Activated CD8-positive, alpha-beta memory T cell treated with anti-CD3 and anti-CD28 coated beads, Interleukin-2, amount 10 ng/mL, durations not matched to agents 7 days and 5 days (primary cell): Measurements from ENCODE around the gene CLMN. TPM values are rescaled to one million over a fixed set of nuclear protein-coding genes. Genes with fewer than 3 reads are reported as not detected.
A peak's percentile ranks its signal among the peaks of the same experiment; 100 is the strongest.

Source experiments
- ATAC-seq: fragments of 150-1000 bp; cut with Tn5 transposase; one replicate; pipeline ENCODE4 v1.10.0; 2021; ENCODE audit warnings: moderate library complexity
- CTCF ChIA-PET: fragments of 350-600 bp; sonication (Branson Sonifier 250); formaldehyde crosslinking; loops from one replicate; lab custom pipeline; 2021; ENCODE audit warnings: antibody characterized with exemption; lab: Charles Lee
- DNase-seq: peaks from one replicate; pipeline ENCODE4 v3.0.0-alpha.2; 2020
- H3K27ac Mint-ChIP-seq: one replicate; pipeline ENCODE4 v1.8.0; 2021; ENCODE audit warnings: mild to moderate bottlenecking, mixed read lengths
- H3K27me3 Mint-ChIP-seq: one replicate; pipeline ENCODE4 v1.8.0; 2021; ENCODE audit warnings: mixed read lengths
- H3K36me3 Mint-ChIP-seq: one replicate; pipeline ENCODE4 v1.8.0; 2021; ENCODE audit warnings: mild to moderate bottlenecking, mixed read lengths
- H3K4me1 Mint-ChIP-seq: one replicate; pipeline ENCODE4 v1.8.0; 2021; ENCODE audit warnings: mixed read lengths
- H3K4me3 Mint-ChIP-seq: one replicate; pipeline ENCODE4 v1.8.0; 2021; ENCODE audit warnings: mild to moderate bottlenecking, moderate library complexity, mixed read lengths
- H3K9me3 Mint-ChIP-seq: one replicate; pipeline ENCODE4 v1.8.0; 2022; ENCODE audit warnings: low read depth, mixed read lengths
- total RNA-seq, 2 experiments: library from RNA; stranded (reverse); gene quantifications; one replicate each; pipeline ENCODE4 v1.2.3, GENCODE V29; 2021

CLMN gene
- total RNA-seq, 2 experiments from 2014 or later, result 0.42 to 0.91 TPM

DNA sequence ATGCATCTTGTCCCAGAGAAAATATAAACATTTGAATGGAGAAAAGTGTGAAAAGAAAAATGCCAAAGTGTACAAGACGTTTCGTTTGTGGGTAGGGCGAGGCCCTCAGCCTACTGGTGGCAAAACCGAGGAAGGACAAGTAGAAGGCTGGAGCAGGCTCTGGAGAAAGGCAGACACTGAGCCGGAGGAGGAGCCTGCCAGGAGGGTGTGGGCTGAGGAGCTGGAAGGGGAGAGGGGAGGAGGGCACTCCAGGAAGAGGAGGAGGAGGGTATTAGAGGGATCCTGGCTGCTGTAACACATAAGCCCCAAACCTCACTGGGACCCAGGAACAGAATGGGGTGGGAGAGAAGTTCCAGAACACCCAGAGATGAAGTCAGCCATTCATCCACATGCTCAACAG lies 47.7 kb downstream of the CLMN start:
- DNase-seq, result no peak
- no peak overlapping the region for H3K4me3 Mint-ChIP-seq
- ATAC-seq, result no peak
- peaks cover 12% of the 10 kb centered on the region for H3K4me1 Mint-ChIP-seq
- H3K27me3 Mint-ChIP-seq, result peaks cover 22% of the 10 kb centered on the region
- no peak overlapping the region for H3K27ac Mint-ChIP-seq
- H3K36me3 Mint-ChIP-seq, result peaks cover 2% of the 10 kb centered on the region
- H3K9me3 Mint-ChIP-seq, result no peaks in the 10 kb centered on the region
- CTCF ChIA-PET, result no interaction called here

DNA sequence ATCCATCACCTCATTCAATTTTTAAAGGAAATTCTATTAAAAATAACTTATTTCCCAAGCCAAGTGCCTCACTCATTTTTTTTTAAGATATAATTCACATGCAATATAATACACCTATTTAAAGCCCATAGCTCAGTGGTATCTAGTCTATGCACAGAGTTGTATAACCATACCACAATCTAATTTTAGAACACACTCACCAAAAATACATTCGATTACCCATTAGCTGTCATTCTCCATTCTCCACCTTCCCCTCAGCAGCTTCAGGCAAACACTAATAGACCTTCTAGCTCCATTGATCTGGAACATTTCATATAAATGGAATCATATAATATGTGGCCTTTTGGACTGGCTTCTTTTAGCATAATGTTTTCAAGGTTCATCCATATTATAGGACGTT lies 49.5 kb downstream of the CLMN start:
- DNase-seq (no peak), ATAC-seq (no peak)
- Mint-ChIP-seq H3K4me3 (no peak overlapping the region), H3K27me3 (peaks cover 38% of the 10 kb centered on the region), H3K9me3 (no peaks in the 10 kb centered on the region), H3K36me3 (peaks cover 2% of the 10 kb centered on the region), H3K27ac (no peak overlapping the region), H3K4me1 (peaks cover 27% of the 10 kb centered on the region)
- CTCF ChIA-PET, result no interaction called here

GRCh38 chr14:95269493-95269892 lies 50.2 kb downstream of the CLMN start:
- Mint-ChIP-seq H3K27ac (no peak overlapping the region), H3K27me3 (peaks cover 41% of the 10 kb centered on the region), H3K4me3 (no peak overlapping the region), H3K9me3 (no peaks in the 10 kb centered on the region), H3K36me3 (peaks cover 2% of the 10 kb centered on the region), H3K4me1 (peaks cover 29% of the 10 kb centered on the region)
- ATAC-seq (no peak), DNase-seq (peak; percentile 21)
- CTCF ChIA-PET, result no interaction called here

DNA sequence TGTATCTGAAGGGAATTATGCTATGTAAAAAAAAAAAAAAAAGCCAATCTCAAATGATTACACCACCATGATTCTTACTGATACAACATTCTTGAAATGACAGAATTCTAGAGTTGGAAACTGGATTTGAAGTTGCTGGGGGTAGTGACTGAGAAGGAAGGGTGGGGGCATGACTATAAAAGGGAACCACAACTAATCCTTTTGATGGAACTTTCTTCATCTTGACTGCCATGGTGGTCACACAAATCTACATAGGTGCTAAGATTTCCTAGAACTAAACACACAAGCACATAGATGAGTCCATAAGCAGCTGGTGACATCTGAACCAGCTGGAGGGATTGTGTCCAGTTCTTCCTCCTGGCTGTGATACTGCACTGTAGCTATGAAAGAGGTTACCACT lies 51.4 kb downstream of the CLMN start:
- no peaks in the 10 kb centered on the region for H3K9me3 Mint-ChIP-seq
- H3K27ac Mint-ChIP-seq, result no peak overlapping the region
- peaks cover 2% of the 10 kb centered on the region for H3K36me3 Mint-ChIP-seq
- DNase-seq (peak; percentile 33), ATAC-seq (no peak)
- peaks cover 29% of the 10 kb centered on the region for H3K4me1 Mint-ChIP-seq
- H3K4me3 Mint-ChIP-seq, result no peak overlapping the region
- H3K27me3 Mint-ChIP-seq, result peaks cover 45% of the 10 kb centered on the region
- CTCF ChIA-PET, result no interaction called here

GRCh38 chr14:95267306-95267705 lies 52.4 kb downstream of the CLMN start:
- Mint-ChIP-seq H3K27ac (no peak overlapping the region), H3K4me1 (peaks cover 29% of the 10 kb centered on the region), H3K9me3 (no peaks in the 10 kb centered on the region), H3K36me3 (peaks cover 2% of the 10 kb centered on the region), H3K4me3 (no peak overlapping the region), H3K27me3 (peaks cover 45% of the 10 kb centered on the region)
- ATAC-seq, result no peak
- CTCF ChIA-PET, result no interaction called here
- peak; percentile 35 for DNase-seq

DNA sequence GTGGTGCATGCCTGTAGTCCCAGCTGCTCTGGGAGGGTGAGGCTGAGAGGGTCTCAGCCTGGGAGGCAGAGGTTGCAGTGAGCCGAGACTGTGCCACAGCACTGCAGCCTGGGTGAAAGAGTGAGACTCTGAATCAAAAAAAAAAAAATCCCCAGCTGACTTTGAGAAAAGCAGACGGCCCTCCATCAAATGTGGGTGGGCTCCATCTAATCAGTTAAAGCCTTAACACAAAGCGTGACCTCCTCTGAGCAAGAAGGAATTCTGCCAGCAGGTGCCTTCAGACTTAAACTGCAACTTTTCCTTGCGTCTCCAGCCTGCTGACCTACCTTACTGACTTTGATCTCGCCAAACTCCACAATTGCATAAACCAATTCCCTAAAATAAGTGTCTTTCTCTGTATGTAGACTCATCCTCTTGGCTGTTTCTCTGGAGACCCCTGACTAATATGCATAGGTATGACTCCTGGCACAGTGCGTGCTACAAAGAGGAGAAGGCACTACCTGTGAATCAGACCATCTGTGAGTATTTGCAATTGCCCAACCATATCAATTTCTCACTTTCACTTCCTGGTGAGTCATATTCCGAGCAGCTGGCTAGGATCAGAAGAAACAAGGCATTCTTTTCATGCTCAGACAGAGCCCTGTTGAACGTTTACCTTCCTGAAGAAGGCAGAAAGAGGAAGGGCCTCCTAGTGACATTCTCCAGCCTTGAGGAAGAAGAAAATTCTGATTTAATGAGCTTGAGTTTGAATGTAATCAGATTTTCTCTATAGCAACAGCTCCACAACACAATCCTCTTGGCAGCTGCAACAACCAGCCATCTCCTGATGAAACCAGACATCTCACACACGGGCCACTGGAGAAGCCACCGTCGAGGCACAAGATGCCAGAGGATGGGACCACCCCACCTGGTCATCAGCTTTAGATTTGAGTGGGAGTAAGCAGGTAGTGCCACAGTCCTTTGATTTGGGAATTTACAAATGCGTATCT lies 54.3 kb downstream of the CLMN start:
- CTCF ChIA-PET, result interaction anchor here (0.8 kb wide), 1 partner anchor 54 kb away, joined by 3 read pairs; the partner anchor contains the start of gene CLMN
- H3K27ac Mint-ChIP-seq, result no peak overlapping the region

GRCh38 chr14:95264271-95264973 lies 55.3 kb downstream of the CLMN start:
- DNase-seq (peak; percentile 28), ATAC-seq (no peak)
- Mint-ChIP-seq H3K36me3 (no peaks in the 10 kb centered on the region), H3K27ac (no peak overlapping the region), H3K4me1 (peaks cover 36% of the 10 kb centered on the region), H3K27me3 (peaks cover 31% of the 10 kb centered on the region), H3K4me3 (no peak overlapping the region), H3K9me3 (no peaks in the 10 kb centered on the region)
- CTCF ChIA-PET, result no interaction called here

More for the DNA sequence above, 54.3 kb downstream of the CLMN start:
- peaks cover 34% of the 10 kb centered on the region for H3K4me1 Mint-ChIP-seq
- H3K9me3 Mint-ChIP-seq, result no peaks in the 10 kb centered on the region
- peaks cover 2% of the 10 kb centered on the region for H3K36me3 Mint-ChIP-seq
- peak; percentile 75 for ATAC-seq
- peak; percentile 57 for DNase-seq
- no peak overlapping the region for H3K4me3 Mint-ChIP-seq
- peaks cover 36% of the 10 kb centered on the region for H3K27me3 Mint-ChIP-seq

DNA sequence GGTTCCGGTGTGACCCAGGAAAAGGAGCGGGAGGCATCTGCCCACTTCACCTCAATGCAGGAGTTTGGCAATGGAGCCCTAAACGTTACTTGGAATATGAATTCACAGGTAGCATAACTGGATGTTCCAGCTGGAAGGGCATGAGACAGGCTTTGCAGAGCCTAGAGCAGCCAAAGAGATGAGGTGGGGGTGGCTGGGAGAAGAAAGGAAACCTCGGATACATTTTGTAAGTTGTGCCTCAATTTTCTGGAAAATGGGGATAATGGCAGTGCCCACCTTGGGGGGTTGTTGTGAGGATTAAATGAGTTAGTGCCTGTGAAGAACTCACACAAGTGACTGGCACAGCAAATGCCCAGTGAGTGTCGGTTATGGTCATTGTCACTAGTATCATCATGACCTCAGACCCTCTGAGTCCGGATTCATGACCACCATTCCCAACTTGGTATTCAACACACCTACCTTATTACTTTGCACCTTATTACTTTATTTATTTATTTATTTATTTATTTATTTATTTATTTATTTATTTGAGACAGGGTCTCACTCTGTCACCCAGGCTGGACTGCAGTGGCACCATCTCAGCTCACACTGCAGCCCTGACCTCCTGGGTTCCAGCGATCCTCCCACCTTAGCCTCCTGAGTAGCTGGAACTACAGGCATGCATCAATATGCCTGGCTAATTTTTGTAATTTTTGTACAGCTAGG lies 56.0 kb downstream of the CLMN start:
- no peak overlapping the region for H3K27ac Mint-ChIP-seq
- ATAC-seq (no peak), DNase-seq (no peak)
- no peaks in the 10 kb centered on the region for H3K9me3 Mint-ChIP-seq
- no peaks in the 10 kb centered on the region for H3K36me3 Mint-ChIP-seq
- H3K4me3 Mint-ChIP-seq, result no peak overlapping the region
- CTCF ChIA-PET, result no interaction called here
- peaks cover 36% of the 10 kb centered on the region for H3K4me1 Mint-ChIP-seq
- H3K27me3 Mint-ChIP-seq, result peaks cover 31% of the 10 kb centered on the region

DNA sequence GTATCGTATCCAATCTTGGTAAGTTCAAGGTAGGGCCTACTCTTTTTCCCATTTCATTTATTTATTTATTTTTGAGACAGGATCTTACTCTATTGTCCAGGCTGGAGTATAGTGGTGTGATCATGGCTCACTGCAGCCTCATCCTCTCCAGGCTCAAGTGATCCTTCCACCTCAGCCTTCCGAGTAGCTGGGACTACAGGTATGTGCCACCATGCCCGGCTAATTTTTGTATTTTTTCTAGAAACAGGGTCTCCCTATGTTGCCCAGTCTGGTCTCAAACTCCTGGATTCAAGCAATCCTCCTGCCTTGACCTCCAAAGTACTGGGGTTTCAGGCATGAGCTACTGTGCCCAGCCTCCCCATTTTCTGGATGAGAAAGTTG lies 57.2 kb downstream of the CLMN start:
- DNase-seq, result no peak
- peaks cover 28% of the 10 kb centered on the region for H3K4me1 Mint-ChIP-seq
- CTCF ChIA-PET, result no interaction called here
- H3K27me3 Mint-ChIP-seq, result peaks cover 27% of the 10 kb centered on the region
- no peak for ATAC-seq
- H3K36me3 Mint-ChIP-seq, result no peaks in the 10 kb centered on the region
- no peak overlapping the region for H3K4me3 Mint-ChIP-seq
- H3K27ac Mint-ChIP-seq, result no peak overlapping the region
- H3K9me3 Mint-ChIP-seq, result no peaks in the 10 kb centered on the region

DNA sequence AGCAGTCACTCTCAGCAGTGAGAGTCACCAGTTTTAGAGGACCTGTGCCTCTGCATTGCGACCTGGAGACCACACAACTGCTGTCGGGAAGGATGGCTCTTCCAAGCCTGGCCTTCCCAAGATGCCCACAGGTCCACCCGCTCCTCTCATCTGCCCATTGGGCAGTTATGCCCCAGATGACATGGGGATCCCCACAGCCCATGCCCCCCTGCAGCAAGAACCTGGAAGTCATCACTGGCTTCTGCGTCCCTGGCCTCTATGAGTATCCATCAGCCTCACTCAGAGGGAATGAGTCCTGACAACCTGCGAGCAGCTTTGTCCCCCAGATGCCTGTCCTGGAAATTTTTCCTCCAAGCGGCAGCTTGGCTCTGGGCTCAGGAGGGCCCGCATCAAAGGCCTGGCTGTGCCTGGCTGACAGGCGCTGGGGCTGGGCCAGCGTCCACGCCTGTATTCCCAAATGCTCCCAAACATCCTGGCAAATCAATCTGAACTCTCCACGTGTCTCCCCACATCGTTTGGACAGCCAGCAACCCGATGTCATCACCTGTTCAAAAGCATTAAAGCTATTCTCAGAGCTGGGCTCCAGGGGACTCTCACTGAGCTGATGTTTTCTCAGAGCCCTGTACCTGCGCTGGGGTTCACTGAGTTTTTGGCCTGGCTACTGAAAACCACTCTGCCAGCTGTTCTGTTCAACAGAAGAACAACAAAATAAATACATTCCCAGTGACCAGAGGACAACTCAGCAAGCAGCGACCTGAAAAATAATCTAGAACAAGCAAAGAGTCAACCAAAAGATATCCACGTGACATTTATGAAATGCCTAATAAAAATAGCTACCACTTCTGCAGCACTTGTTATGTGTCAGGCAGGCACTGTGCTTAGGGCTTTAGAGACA lies 57.8 kb downstream of the CLMN start:
- no peak for ATAC-seq
- no peak for DNase-seq
- no peaks in the 10 kb centered on the region for H3K9me3 Mint-ChIP-seq
- CTCF ChIA-PET, result no interaction called here
- H3K36me3 Mint-ChIP-seq, result no peaks in the 10 kb centered on the region
- H3K4me3 Mint-ChIP-seq, result no peak overlapping the region
- no peak overlapping the region for H3K27ac Mint-ChIP-seq
- peaks cover 22% of the 10 kb centered on the region for H3K4me1 Mint-ChIP-seq
- peaks cover 21% of the 10 kb centered on the region for H3K27me3 Mint-ChIP-seq

DNA sequence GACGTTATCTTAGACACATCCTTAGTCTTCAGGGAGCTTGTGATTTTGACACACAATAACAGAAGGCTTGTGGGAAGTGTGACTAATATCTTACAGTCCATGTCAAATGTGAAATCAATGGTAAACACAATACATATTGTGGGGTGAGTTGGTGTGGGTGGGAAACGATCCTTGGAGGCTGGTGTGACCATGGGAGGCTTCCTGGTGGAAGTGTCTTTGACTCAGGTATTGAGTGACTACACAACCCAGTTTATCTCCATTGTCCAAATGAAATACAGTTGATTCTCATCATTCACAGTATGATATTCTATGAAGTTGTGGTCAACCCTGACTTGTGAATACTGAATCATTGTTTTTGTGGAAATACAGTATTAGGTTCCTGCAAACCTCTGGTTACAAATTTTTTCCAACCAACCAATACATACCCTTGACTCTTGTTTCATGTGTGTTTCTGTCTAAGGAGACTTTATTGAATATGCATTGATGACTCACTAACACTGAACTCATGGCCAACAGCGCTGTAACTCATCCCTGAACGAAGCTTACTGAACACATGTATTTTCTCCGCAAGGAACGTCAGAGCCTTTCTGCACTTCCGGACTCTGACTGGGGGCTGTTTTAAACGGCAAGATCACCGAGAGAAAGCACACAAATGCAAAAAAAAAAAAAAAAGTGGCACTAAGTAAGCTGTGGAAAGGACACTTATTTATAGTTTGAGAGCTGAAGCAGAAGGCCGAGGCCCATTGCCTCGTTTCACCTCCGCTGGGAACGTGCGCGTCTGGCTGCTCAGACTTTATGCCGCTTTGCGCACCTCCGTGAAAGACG lies 59.0 kb downstream of the CLMN start:
- Mint-ChIP-seq H3K4me3 (no peak overlapping the region), H3K9me3 (no peaks in the 10 kb centered on the region), H3K36me3 (no peaks in the 10 kb centered on the region), H3K4me1 (peaks cover 14% of the 10 kb centered on the region), H3K27ac (no peak overlapping the region), H3K27me3 (peaks cover 12% of the 10 kb centered on the region)
- DNase-seq, result peak; percentile 45
- ATAC-seq, result peak; percentile 70
- CTCF ChIA-PET, result no interaction called here
